K562 (cell line): ENCODE results near the gene C6orf15. TPM values are rescaled to one million over a fixed set of nuclear protein-coding genes. Genes with fewer than 3 reads are reported as not detected.

Experiments used
- KAT7 ChIP-seq: sonication (generic); formaldehyde crosslinking; IDR thresholded peaks from 2 replicates; pipeline ENCODE4 v1.8.0; 2022; ENCODE audit warnings: missing genetic modification reagents, mild to moderate bottlenecking, borderline replicate concordance
- LCOR ChIP-seq: sonication (generic); formaldehyde crosslinking; IDR thresholded peaks from 2 replicates; pipeline ENCODE4 v1.8.0; 2022; ENCODE audit warnings: mild to moderate bottlenecking, missing genetic modification reagents
- MTA2 ChIP-seq: fragments of 450-650 bp; IDR thresholded peaks from 2 replicates; pipeline ENCODE4 v1.6.1; 2016; ENCODE audit warnings: low read depth
- SMAD4 ChIP-seq: fragments of 250-450 bp; sonication (Bioruptor Pico); conservative IDR thresholded peaks from 2 replicates; pipeline ENCODE4 v1.8.0; 2021; ENCODE audit warnings: inconsistent platforms, mild to moderate bottlenecking, moderate library complexity
- SMC3 ChIP-seq: conservative IDR thresholded peaks from 2 replicates; pipeline ENCODE4 v1.6.1; 2011; ENCODE audit warnings: low read depth, low read length, improper control_type of control experiment; ENCODE audit not compliant: insufficient read depth
- SPI1 ChIP-seq: IDR thresholded peaks from 2 replicates; pipeline ENCODE4 v1.6.1; 2011; ENCODE audit warnings: low read depth, low read length, control low read depth, borderline replicate concordance
- ZNF146 ChIP-seq: IDR thresholded peaks from one replicate; pipeline ENCODE4 v1.6.1; 2018; ENCODE audit warnings: missing compliant biosample characterization; ENCODE audit not compliant: unreplicated experiment
- ZNF445 ChIP-seq: fragments of 250-450 bp; sonication (Bioruptor Pico); IDR thresholded peaks from 2 replicates; pipeline ENCODE4 v1.4.0; 2020; ENCODE audit warnings: low read depth, mild to moderate bottlenecking, moderate library complexity
- ZNF561 ChIP-seq: fragments of 450-650 bp; formaldehyde crosslinking; conservative IDR thresholded peaks from 2 replicates; pipeline ENCODE4 v1.4.0; 2020; ENCODE audit warnings: mild to moderate bottlenecking, moderate library complexity
- polyA plus RNA-seq, 8 experiments: library from polyadenylated mRNA; depleted of rRNA in 4 of 8; stranded (reverse) in 5 of 8; unstranded in 3 of 8; fragments of >200 nt; fragmentation: Nextera tagmentation in 2 of 8; fragmentation: Illumina TruSeq in 1 of 8; extraction: Ambion mirVana in 2 of 8; extraction: Trizol in 1 of 8; gene quantifications; 2 replicates each; pipeline versions ENCODE4 v1.2.1 to v1.2.3, GENCODE V29; 2011 to 2014; ENCODE audit warnings: inconsistent platforms in 1 of 8, missing spikeins in 1 of 8
- total RNA-seq, 7 experiments: library from RNA; depleted of rRNA in 6 of 7; stranded (reverse); fragments of >200 nt in 6 of 7; fragmentation: Illumina TruSeq in 2 of 7; extraction: Trizol in 2 of 7; gene quantifications; 2 replicates each; pipeline versions ENCODE4 v1.2.1 to v1.2.3, GENCODE V29; 2011 to 2021; ENCODE audit warnings: low replicate concordance in 1 of 7
- TF ChIP-seq, protein P1 (sequence below): fragments of 450-650 bp; IDR thresholded peaks from 2 replicates; pipeline ENCODE4 v1.6.1; 2014; ENCODE audit warnings: low read depth, mild to moderate bottlenecking, moderate library complexity, borderline replicate concordance
- TF ChIP-seq, protein P2 (sequence below): sonication (generic); formaldehyde crosslinking; IDR thresholded peaks from 2 replicates; pipeline ENCODE4 v1.9.0; 2022; ENCODE audit warnings: mild to moderate bottlenecking, missing genetic modification reagents
- TF ChIP-seq, protein P3 (sequence below), 2 experiments: fragments of 450-650 bp; conservative IDR thresholded peaks; 2 replicates each; pipeline ENCODE4 v1.6.1; 2017; ENCODE audit warnings: mild to moderate bottlenecking in 2 of 2, moderate library complexity in 2 of 2
- TF ChIP-seq, protein P4 (sequence below): fragments of 450-650 bp; IDR thresholded peaks from 2 replicates; pipeline ENCODE4 v1.6.1; 2016; ENCODE audit warnings: borderline replicate concordance
- TF ChIP-seq, protein P5 (sequence below): IDR thresholded peaks from 2 replicates; pipeline ENCODE4 v1.6.1; 2014; ENCODE audit warnings: antibody characterized with exemption
- TF ChIP-seq, protein P6 (sequence below): fragments of 200-400 bp; formaldehyde crosslinking; IDR thresholded peaks from 2 replicates; pipeline ENCODE4 v1.6.1; 2017; ENCODE audit warnings: mild to moderate bottlenecking, low read depth, low read length, moderate library complexity
- TF ChIP-seq, protein P7 (sequence below): sonication (generic); formaldehyde crosslinking; IDR thresholded peaks from 2 replicates; pipeline ENCODE4 v1.8.0; 2022; ENCODE audit warnings: mild to moderate bottlenecking, low read depth, missing genetic modification reagents

The C6orf15 gene
- total and polyA plus RNA-seq, 9 of the 15 experiments (the other 6 are each of a cell fraction or from before 2014, with no cell fraction given) = not detected

DNA sequence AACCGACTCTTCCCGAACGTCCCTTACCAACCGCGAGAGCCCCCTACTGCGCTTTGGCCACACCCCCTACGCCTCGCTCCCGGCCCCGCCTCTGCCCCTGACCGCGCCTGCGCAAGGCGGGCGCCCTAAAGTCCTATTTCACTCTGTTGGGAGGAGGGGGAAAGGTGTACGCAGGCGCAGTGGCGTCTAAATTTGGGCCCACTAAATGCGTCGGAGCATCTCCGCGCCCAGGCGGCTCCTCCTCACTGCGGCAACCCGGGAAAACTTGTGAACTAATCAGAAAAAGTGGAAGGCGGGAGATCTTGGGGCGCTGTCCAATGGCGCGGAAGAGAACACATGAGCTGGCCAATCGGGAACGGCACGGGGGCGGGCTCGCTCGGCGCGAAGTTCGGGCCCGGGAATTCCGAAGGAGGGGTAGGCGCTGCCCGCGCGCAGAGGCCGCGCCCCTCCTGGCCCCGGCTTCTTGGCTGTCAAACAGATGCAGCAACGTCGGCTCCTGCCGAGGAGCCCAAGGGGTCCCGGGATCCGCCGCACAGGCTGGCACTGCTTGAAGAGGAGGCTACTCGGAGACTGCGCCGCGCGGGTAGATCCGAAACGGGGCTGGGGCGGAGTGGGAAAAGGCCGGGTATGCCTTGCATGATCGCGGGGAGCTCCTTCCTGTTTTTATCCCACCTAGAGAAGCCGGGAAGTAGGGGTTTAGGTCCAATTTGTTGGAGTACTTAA is 45.9 kb upstream of the C6orf15 start, which contains the start of gene TCF19 (continued):
- TF ChIP-seq, protein P1, sequence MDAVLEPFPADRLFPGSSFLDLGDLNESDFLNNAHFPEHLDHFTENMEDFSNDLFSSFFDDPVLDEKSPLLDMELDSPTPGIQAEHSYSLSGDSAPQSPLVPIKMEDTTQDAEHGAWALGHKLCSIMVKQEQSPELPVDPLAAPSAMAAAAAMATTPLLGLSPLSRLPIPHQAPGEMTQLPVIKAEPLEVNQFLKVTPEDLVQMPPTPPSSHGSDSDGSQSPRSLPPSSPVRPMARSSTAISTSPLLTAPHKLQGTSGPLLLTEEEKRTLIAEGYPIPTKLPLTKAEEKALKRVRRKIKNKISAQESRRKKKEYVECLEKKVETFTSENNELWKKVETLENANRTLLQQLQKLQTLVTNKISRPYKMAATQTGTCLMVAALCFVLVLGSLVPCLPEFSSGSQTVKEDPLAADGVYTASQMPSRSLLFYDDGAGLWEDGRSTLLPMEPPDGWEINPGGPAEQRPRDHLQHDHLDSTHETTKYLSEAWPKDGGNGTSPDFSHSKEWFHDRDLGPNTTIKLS = peak; percentile 60; the same call in 1 of the 2 replicates
- TF ChIP-seq, protein P2, sequence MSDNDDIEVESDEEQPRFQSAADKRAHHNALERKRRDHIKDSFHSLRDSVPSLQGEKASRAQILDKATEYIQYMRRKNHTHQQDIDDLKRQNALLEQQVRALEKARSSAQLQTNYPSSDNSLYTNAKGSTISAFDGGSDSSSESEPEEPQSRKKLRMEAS = peak; percentile 63; the same call in 1 of the 2 replicates
- TF ChIP-seq MTA2 (no peak), SMC3 (no peak), SPI1 (no peak), ZNF146 (CRISPR knock-in tag) (no peak), LCOR (CRISPR knock-in tag) (peak; percentile 98), SMAD4 (CRISPR knock-in tag) (0 out of 2 replicates have a peak, but pooled peaks have one; percentile 27), ZNF445 (CRISPR knock-in tag) (no peak), KAT7 (CRISPR knock-in tag) (peak; percentile 58; the same call in 1 of the 2 replicates), ZNF561 (CRISPR knock-in tag) (no peak)
- TF ChIP-seq, protein P3, sequence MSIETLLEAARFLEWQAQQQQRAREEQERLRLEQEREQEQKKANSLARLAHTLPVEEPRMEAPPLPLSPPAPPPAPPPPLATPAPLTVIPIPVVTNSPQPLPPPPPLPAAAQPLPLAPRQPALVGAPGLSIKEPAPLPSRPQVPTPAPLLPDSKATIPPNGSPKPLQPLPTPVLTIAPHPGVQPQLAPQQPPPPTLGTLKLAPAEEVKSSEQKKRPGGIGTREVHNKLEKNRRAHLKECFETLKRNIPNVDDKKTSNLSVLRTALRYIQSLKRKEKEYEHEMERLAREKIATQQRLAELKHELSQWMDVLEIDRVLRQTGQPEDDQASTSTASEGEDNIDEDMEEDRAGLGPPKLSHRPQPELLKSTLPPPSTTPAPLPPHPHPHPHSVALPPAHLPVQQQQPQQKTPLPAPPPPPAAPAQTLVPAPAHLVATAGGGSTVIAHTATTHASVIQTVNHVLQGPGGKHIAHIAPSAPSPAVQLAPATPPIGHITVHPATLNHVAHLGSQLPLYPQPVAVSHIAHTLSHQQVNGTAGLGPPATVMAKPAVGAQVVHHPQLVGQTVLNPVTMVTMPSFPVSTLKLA (conservative IDR thresholded peaks at IDR 0.05) = peak; percentile 73 to 92
- TF ChIP-seq, protein P4, sequence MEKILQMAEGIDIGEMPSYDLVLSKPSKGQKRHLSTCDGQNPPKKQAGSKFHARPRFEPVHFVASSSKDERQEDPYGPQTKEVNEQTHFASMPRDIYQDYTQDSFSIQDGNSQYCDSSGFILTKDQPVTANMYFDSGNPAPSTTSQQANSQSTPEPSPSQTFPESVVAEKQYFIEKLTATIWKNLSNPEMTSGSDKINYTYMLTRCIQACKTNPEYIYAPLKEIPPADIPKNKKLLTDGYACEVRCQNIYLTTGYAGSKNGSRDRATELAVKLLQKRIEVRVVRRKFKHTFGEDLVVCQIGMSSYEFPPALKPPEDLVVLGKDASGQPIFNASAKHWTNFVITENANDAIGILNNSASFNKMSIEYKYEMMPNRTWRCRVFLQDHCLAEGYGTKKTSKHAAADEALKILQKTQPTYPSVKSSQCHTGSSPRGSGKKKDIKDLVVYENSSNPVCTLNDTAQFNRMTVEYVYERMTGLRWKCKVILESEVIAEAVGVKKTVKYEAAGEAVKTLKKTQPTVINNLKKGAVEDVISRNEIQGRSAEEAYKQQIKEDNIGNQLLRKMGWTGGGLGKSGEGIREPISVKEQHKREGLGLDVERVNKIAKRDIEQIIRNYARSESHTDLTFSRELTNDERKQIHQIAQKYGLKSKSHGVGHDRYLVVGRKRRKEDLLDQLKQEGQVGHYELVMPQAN = peak; percentile 95
- TF ChIP-seq, protein P5, sequence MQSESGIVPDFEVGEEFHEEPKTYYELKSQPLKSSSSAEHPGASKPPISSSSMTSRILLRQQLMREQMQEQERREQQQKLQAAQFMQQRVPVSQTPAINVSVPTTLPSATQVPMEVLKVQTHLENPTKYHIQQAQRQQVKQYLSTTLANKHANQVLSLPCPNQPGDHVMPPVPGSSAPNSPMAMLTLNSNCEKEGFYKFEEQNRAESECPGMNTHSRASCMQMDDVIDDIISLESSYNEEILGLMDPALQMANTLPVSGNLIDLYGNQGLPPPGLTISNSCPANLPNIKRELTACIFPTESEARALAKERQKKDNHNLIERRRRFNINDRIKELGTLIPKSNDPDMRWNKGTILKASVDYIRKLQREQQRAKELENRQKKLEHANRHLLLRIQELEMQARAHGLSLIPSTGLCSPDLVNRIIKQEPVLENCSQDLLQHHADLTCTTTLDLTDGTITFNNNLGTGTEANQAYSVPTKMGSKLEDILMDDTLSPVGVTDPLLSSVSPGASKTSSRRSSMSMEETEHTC = no peak
- TF ChIP-seq, protein P6, sequence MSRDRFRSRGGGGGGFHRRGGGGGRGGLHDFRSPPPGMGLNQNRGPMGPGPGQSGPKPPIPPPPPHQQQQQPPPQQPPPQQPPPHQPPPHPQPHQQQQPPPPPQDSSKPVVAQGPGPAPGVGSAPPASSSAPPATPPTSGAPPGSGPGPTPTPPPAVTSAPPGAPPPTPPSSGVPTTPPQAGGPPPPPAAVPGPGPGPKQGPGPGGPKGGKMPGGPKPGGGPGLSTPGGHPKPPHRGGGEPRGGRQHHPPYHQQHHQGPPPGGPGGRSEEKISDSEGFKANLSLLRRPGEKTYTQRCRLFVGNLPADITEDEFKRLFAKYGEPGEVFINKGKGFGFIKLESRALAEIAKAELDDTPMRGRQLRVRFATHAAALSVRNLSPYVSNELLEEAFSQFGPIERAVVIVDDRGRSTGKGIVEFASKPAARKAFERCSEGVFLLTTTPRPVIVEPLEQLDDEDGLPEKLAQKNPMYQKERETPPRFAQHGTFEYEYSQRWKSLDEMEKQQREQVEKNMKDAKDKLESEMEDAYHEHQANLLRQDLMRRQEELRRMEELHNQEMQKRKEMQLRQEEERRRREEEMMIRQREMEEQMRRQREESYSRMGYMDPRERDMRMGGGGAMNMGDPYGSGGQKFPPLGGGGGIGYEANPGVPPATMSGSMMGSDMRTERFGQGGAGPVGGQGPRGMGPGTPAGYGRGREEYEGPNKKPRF = no peak
- TF ChIP-seq, protein P7, sequence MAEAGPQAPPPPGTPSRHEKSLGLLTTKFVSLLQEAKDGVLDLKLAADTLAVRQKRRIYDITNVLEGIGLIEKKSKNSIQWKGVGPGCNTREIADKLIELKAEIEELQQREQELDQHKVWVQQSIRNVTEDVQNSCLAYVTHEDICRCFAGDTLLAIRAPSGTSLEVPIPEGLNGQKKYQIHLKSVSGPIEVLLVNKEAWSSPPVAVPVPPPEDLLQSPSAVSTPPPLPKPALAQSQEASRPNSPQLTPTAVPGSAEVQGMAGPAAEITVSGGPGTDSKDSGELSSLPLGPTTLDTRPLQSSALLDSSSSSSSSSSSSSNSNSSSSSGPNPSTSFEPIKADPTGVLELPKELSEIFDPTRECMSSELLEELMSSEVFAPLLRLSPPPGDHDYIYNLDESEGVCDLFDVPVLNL = peak; percentile 94
